NOMO-1 (cell line): Measurements from ENCODE around the gene EVI5L.
"Not testable (repeated sequence)": the region's sequence is repeated elsewhere in the genome, so short reads cannot be mapped to it uniquely, and the experiment has no call there.

Source experiments
- DNase-seq, 2 experiments: peaks; one replicate each; lab custom pipeline; 2025; ENCODE audit not compliant: unreplicated experiment in 2 of 2; lab: John Stamatoyannopoulos, UW

Gene EVI5L

GRCh38 chr19:7815325-7815724 is 14.7 kb upstream of the EVI5L start:
- DNase-seq = peak in 1 of 2 experiments; percentile 4

- not testable (repeated sequence) for DNase-seq
Observed at GRCh38 chr19:7816040-7816439, 14.0 kb upstream of the EVI5L start.

GRCh38 chr19:7817801-7818200 is 12.2 kb upstream of the EVI5L start:
- DNase-seq = peak; percentile 6 to 47

DNA sequence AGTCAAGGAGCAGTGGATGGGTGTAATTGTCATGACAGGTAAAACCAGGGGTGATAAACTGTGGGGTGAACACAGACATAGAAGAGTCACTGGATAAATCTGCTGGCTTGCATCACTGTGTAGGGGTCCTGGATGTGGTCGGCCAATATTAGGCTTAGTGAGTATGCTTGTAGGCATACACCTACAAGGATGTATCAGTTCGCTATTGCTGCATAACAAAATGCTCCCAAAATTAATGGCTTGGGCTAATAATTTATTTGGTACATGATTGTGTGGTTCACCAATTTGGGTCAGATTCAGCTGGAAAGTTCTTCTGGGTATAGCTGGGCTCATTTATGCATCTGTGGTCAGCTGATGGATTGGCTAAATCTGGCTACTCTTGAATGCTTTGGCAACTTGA is 11.2 kb upstream of the EVI5L start:
- no peak for DNase-seq

- DNase-seq = no peak
Observed at GRCh38 chr19:7819337-7819736, 10.7 kb upstream of the EVI5L start.

DNA sequence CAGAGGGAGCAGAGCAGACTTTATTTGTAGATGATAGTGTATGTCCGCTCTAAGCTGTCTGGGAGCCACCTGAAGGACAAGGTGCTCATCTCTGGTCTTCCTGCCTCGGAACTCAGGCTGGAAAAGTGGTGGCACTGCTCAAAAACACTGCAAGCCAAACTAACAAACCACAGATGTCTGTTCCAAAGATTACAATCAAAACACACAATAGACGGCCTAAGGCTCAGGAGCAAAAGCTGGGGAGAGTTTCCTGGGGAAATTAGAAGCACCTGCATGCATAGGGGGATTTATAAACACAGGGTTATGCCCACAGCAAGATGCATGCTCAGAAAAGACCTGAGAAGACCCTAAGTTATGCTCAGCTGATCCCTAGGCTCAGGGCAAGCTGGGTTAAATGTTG is 9.4 kb upstream of the EVI5L start:
- DNase-seq = no peak

- DNase-seq = no peak
Observed at GRCh38 chr19:7822910-7823515, 7.0 kb upstream of the EVI5L start.

- no peak for DNase-seq
Observed at GRCh38 chr19:7823686-7824301, 6.2 kb upstream of the EVI5L start.

- no peak for DNase-seq
Observed at GRCh38 chr19:7829166-7829520, 875 bp upstream of the EVI5L start.

- no peak for DNase-seq
Observed at GRCh38 chr19:7830272-7830771, 304 bp downstream of the EVI5L start.

DNA sequence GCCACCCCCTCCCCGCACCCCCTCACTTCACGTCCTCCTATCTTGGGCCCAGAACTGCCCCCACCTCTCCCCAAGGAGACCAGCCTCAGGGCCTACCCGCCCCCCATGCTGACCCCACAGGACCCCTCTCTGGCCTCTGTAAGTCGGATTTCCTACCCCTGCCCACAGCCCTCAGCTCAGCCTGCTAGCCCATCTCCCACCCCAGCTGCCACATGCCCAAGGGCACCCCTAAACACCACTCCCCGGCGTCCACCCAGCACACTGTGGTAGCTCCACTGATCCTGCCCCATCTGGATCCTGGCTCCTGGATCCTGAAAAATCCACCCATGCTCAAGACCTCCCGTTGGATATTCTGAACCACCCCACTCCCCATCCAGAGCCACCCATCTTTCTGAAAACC is 805 bp downstream of the EVI5L start:
- no peak for DNase-seq

GRCh38 chr19:7831452-7831851 is 1.4 kb downstream of the EVI5L start:
- DNase-seq = no peak

GRCh38 chr19:7832009-7832408 is 2.0 kb downstream of the EVI5L start:
- DNase-seq = no peak

- no peak for DNase-seq
Observed at GRCh38 chr19:7832781-7833180, 2.8 kb downstream of the EVI5L start.

DNA sequence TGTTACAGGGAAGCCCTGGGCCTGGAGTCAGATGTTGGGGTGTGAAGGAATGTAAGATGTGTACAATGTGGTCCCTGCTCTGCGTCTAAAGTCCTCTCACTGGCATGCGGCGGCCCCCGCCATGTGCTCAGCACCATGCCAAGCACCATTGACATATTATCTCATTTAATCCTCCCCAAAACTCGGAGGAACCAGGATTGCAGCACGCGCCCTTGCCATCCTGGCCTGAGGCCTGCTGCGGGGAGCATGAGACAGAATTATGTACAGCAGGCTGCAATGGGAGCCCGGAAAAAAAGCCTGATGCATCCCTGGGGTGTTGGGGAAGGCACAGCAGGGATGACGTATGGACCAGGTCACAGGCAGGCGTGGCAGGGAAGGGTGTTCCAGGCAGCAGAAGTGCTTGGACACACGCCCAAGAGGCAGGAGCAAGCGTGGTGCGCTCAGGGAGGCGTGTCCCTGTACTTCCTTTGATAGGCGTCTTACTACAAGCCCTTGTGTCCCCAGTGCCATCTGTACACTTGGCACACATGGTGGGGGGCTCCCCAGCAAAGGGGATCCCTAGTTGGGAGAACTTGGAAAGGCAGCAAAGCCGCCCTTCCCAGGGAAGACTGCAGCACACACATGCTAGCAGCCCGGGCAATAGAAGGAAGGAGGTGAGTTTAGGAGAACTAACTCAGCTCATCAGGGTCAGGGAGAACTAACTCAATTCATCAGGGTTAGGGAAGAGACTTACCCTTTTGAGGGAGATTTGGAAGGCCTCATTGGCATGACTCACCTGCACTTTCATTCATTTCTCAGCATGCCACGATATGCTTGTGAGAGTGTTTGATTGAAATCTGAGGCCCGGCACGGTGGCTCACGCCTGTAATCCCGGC is 3.4 kb downstream of the EVI5L start:
- no peak for DNase-seq

DNA sequence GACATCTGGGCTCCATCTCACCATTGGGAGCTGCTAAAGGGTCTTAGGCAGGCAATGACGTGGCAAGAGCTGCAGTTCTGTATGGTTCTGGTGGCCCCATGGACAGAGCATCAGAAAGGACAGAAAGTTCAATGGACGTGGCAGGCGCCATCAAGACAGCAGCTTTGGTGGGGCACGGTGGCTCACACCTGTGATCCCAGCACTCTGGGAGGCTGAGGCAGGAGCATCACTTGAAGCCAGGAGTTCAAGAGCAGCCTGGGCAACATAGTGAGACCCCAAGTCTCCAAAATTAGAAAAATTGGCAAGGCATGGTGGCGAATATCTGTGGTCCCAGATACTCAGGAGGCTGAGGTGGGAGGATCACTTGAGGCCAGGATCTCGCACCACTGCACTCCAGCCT is 9.5 kb downstream of the EVI5L start:
- DNase-seq = no peak

- no peak for DNase-seq
Observed at GRCh38 chr19:7840629-7841028, 10.6 kb downstream of the EVI5L start.

GRCh38 chr19:7841751-7842660 is 12.0 kb downstream of the EVI5L start:
- DNase-seq = no peak

- DNase-seq = no peak
Observed at GRCh38 chr19:7842661-7843294, 12.8 kb downstream of the EVI5L start.

- DNase-seq = no peak
Observed at GRCh38 chr19:7843521-7843920, 13.5 kb downstream of the EVI5L start.
